Naive thymus-derived CD4-positive, alpha-beta T cell (primary cell): ENCODE measurements around the gene SLC22A1. TPM values are rescaled to one million over a fixed set of nuclear protein-coding genes. Genes with fewer than 3 reads are reported as not detected.

ENCODE experiments used
- ATAC-seq: fragments of 150-1000 bp; cut with Tn5 transposase; 2 replicates; pipeline ENCODE4 v1.10.0; 2021; ENCODE audit warnings: mild to moderate bottlenecking, moderate library complexity
- CTCF ChIA-PET: fragments of 350-600 bp; sonication (Branson Sonifier 250); formaldehyde crosslinking; loops from one replicate; lab custom pipeline; 2021; ENCODE audit warnings: antibody characterized with exemption; lab: Charles Lee
- POLR2A ChIA-PET: fragments of 350-600 bp; sonication (Branson Sonifier 250); formaldehyde crosslinking; loops from one replicate; lab custom pipeline; 2021; ENCODE audit warnings: antibody characterized with exemption, inconsistent platforms; lab: Charles Lee
- DNase-seq, 9 donors: peaks; one replicate each; pipeline versions ENCODE4 v3.0.0 to v3.0.0-alpha.2; 2020 to 2022; ENCODE audit warnings: mixed read lengths in 1 of 9
- H3K27ac ChIP-seq: one replicate; pipeline ENCODE4 v1.7.0; 2013; ENCODE audit warnings: mild to moderate bottlenecking, low read depth, low read length, moderate library complexity
- H3K27me3 ChIP-seq, 2 donors: one replicate each; pipeline ENCODE4 v1.7.0; 2013; ENCODE audit warnings: low read length in 2 of 2, mild to moderate bottlenecking in 2 of 2, moderate library complexity in 2 of 2; ENCODE audit not compliant: control insufficient read depth in 2 of 2, insufficient read depth in 2 of 2
- H3K36me3 ChIP-seq, 3 experiments: 1 replicate in 2 of 3; 2 replicates in 1 of 3; pipeline ENCODE4 v1.7.0; 2013; ENCODE audit warnings: low read length in 3 of 3, mild to moderate bottlenecking in 3 of 3, moderate library complexity in 1 of 3; ENCODE audit not compliant: insufficient read depth in 3 of 3, control insufficient read depth in 2 of 3
- H3K4me1 ChIP-seq, 2 donors: one replicate each; pipeline ENCODE4 v1.7.0; 2013; ENCODE audit warnings: low read length in 2 of 2, mild to moderate bottlenecking in 2 of 2, moderate library complexity in 1 of 2; ENCODE audit not compliant: control insufficient read depth in 2 of 2, insufficient read depth in 2 of 2
- H3K4me3 ChIP-seq: 2 replicates; pipeline ENCODE4 v1.7.0; 2013; ENCODE audit warnings: mild to moderate bottlenecking, low read length
- H3K9me3 ChIP-seq, 3 experiments: 1 replicate in 2 of 3; 2 replicates in 1 of 3; pipeline ENCODE4 v1.7.0; 2013; ENCODE audit warnings: low read length in 3 of 3; ENCODE audit not compliant: control insufficient read depth in 2 of 3
- H3K27ac Mint-ChIP-seq, 9 donors: one replicate each; pipeline ENCODE4 v1.8.0; 2020 to 2022; ENCODE audit warnings: mixed read lengths in 9 of 9, mild to moderate bottlenecking in 8 of 9, moderate library complexity in 5 of 9, inconsistent platforms in 2 of 9
- H3K27me3 Mint-ChIP-seq, 5 donors: one replicate each; pipeline ENCODE4 v1.8.0; 2021 to 2022; ENCODE audit warnings: mixed read lengths in 5 of 5, mild to moderate bottlenecking in 1 of 5
- H3K36me3 Mint-ChIP-seq, 5 donors: one replicate each; pipeline ENCODE4 v1.8.0; 2020 to 2022; ENCODE audit warnings: mixed read lengths in 5 of 5, mild to moderate bottlenecking in 3 of 5, inconsistent platforms in 1 of 5
- H3K4me1 Mint-ChIP-seq, 7 donors: one replicate each; pipeline ENCODE4 v1.8.0; 2020 to 2022; ENCODE audit warnings: mixed read lengths in 7 of 7, mild to moderate bottlenecking in 3 of 7, inconsistent platforms in 1 of 7
- H3K4me3 Mint-ChIP-seq, 10 donors: one replicate each; pipeline ENCODE4 v1.8.0; 2020 to 2022; ENCODE audit warnings: mild to moderate bottlenecking in 10 of 10, mixed read lengths in 10 of 10, moderate library complexity in 6 of 10, inconsistent platforms in 2 of 10
- H3K9me3 Mint-ChIP-seq, 11 donors: one replicate each; pipeline ENCODE4 v1.8.0; 2020 to 2022; ENCODE audit warnings: mixed read lengths in 11 of 11, mild to moderate bottlenecking in 4 of 11, inconsistent platforms in 1 of 11, moderate library complexity in 1 of 11
- intact Hi-C, 2 donors: fragments of 100-400 bp; cut with micrococcal nuclease; formaldehyde crosslinking; loops; one replicate each; pipeline ENCODE4 v1.15.1; 2023
- polyA plus RNA-seq, 2 donors: library from polyadenylated mRNA; unstranded; fragments of 300-500 nt; fragmentation: Illumina TruSeq; gene quantifications; one replicate each; pipeline ENCODE4 v1.2.3, GENCODE V29; 2021
- total RNA-seq, 6 experiments: library from RNA in 5 of 6; stranded (reverse) in 5 of 6; gene quantifications; 1 replicate in 5 of 6; 2 replicates in 1 of 6; pipeline ENCODE4 v1.2.3 and lab custom pipeline; 2021 to 2026

Gene SLC22A1
- total and polyA plus RNA-seq, 7 experiments from 2014 or later, result 0.39 to 2.2 (median 1.3) TPM; not detected in 3

- Histone ChIP-seq H3K9me3 (no peaks in the 10 kb centered on the region), H3K27ac (no peak overlapping the region), H3K36me3 (peaks cover 4 to 62% (median 4%) of the 10 kb centered on the region in 3 experiments), H3K4me3 (no peak overlapping the region), H3K4me1 (no peaks in the 10 kb centered on the region), H3K27me3 (no peaks in the 10 kb centered on the region)
- peaks cover 18 to 60% (median 34%) of the 10 kb centered on the region in 5 donors for H3K36me3 Mint-ChIP-seq
- H3K9me3 Mint-ChIP-seq, result no peaks in the 10 kb centered on the region
- peaks cover 0 to 27% (median 16%) of the 10 kb centered on the region in 7 donors for H3K4me1 Mint-ChIP-seq
- DNase-seq, result no peak
- ATAC-seq, result peak; percentile 32
- intact Hi-C loops, result no loop called here
- H3K27me3 Mint-ChIP-seq, result no peaks in the 10 kb centered on the region
- ChIA-PET CTCF (no interaction called here), POLR2A (no interaction called here)
- H3K4me3 Mint-ChIP-seq, result no peak overlapping the region
- H3K27ac Mint-ChIP-seq, result peak overlapping the region in 3 of 9 donors; percentile 20 to 75 (median 73)
Observed at GRCh38 chr6:160101277-160102205, 20.1 kb upstream of the SLC22A1 start.

GRCh38 chr6:160102399-160102798 is 19.2 kb upstream of the SLC22A1 start:
- DNase-seq, result no peak
- no peaks in the 10 kb centered on the region for H3K9me3 Mint-ChIP-seq
- Histone ChIP-seq H3K27me3 (no peaks in the 10 kb centered on the region), H3K27ac (no peak overlapping the region), H3K9me3 (no peaks in the 10 kb centered on the region), H3K36me3 (peaks cover 4 to 55% (median 4%) of the 10 kb centered on the region in 3 experiments), H3K4me1 (no peaks in the 10 kb centered on the region), H3K4me3 (no peak overlapping the region)
- intact Hi-C loops, result no loop called here
- peaks cover 0 to 27% (median 17%) of the 10 kb centered on the region in 7 donors for H3K4me1 Mint-ChIP-seq
- no peak overlapping the region for H3K4me3 Mint-ChIP-seq
- ChIA-PET CTCF (interaction anchor here (0.7 kb wide), 1 partner anchor 315 kb away, joined by 3 read pairs; no protein-coding TSS in a partner anchor), POLR2A (no interaction called here)
- no peaks in the 10 kb centered on the region for H3K27me3 Mint-ChIP-seq
- H3K27ac Mint-ChIP-seq, result no peak overlapping the region
- H3K36me3 Mint-ChIP-seq, result peaks cover 13 to 59% (median 31%) of the 10 kb centered on the region in 5 donors
- no peak for ATAC-seq

GRCh38 chr6:160102956-160103824 is 18.4 kb upstream of the SLC22A1 start:
- H3K4me3 ChIP-seq, result no peak overlapping the region
- H3K4me3 Mint-ChIP-seq, result no peak overlapping the region
- peaks cover 4 to 34% (median 22%) of the 10 kb centered on the region in 7 donors for H3K4me1 Mint-ChIP-seq
- H3K9me3 ChIP-seq, result no peaks in the 10 kb centered on the region
- no peaks in the 10 kb centered on the region for H3K27me3 Mint-ChIP-seq
- H3K27ac ChIP-seq, result no peak overlapping the region
- no peaks in the 10 kb centered on the region for H3K4me1 ChIP-seq
- ChIA-PET CTCF (interaction anchor here (0.7 kb wide), 1 partner anchor 316 kb away, joined by 3 read pairs; no protein-coding TSS in a partner anchor), POLR2A (no interaction called here)
- intact Hi-C loops, result loop anchor here (1.0 kb wide), 3 partner anchors 240 to 412 kb away; partner anchors contain the start of gene MRPL18 (in 1 of the 2)
- peak; percentile 55 for ATAC-seq
- peak overlapping the region in 2 of 9 donors; percentile 12 to 19 for H3K27ac Mint-ChIP-seq
- peak in 2 of 9 donors; percentile 5 to 20 for DNase-seq
- H3K36me3 ChIP-seq, result peaks cover 0 to 48% (median 4%) of the 10 kb centered on the region in 3 experiments
- H3K36me3 Mint-ChIP-seq, result peaks cover 11 to 57% (median 28%) of the 10 kb centered on the region in 5 donors
- no peaks in the 10 kb centered on the region for H3K27me3 ChIP-seq
- no peaks in the 10 kb centered on the region for H3K9me3 Mint-ChIP-seq

GRCh38 chr6:160103825-160104100 is 17.9 kb upstream of the SLC22A1 start:
- Histone ChIP-seq H3K4me1 (no peaks in the 10 kb centered on the region), H3K9me3 (no peaks in the 10 kb centered on the region), H3K4me3 (no peak overlapping the region), H3K36me3 (peaks cover 0 to 48% (median 4%) of the 10 kb centered on the region in 3 experiments), H3K27ac (no peak overlapping the region), H3K27me3 (no peaks in the 10 kb centered on the region)
- peak overlapping the region in 1 of 9 donors; percentile 34 for H3K27ac Mint-ChIP-seq
- POLR2A ChIA-PET, result no interaction called here
- peaks cover 5 to 34% (median 25%) of the 10 kb centered on the region in 7 donors for H3K4me1 Mint-ChIP-seq
- ATAC-seq (no peak), DNase-seq (no peak)
- CTCF ChIA-PET, result no interaction called here
- peaks cover 10 to 54% (median 27%) of the 10 kb centered on the region in 5 donors for H3K36me3 Mint-ChIP-seq
- no peaks in the 10 kb centered on the region for H3K27me3 Mint-ChIP-seq
- H3K9me3 Mint-ChIP-seq, result no peaks in the 10 kb centered on the region
- no peak overlapping the region for H3K4me3 Mint-ChIP-seq
- intact Hi-C loops, result loop anchor here (1.0 kb wide), 3 partner anchors 240 to 412 kb away; partner anchors contain the start of gene MRPL18 (in 1 of the 2)

GRCh38 chr6:160104821-160105517 is 16.6 kb upstream of the SLC22A1 start:
- ChIA-PET POLR2A (no interaction called here), CTCF (no interaction called here)
- Histone ChIP-seq H3K27me3 (no peaks in the 10 kb centered on the region), H3K4me1 (no peaks in the 10 kb centered on the region), H3K36me3 (peaks cover 0 to 48% (median 4%) of the 10 kb centered on the region in 3 experiments), H3K9me3 (no peaks in the 10 kb centered on the region), H3K4me3 (no peak overlapping the region), H3K27ac (no peak overlapping the region)
- H3K27me3 Mint-ChIP-seq, result no peaks in the 10 kb centered on the region
- H3K4me3 Mint-ChIP-seq, result no peak overlapping the region
- H3K27ac Mint-ChIP-seq, result peak overlapping the region in 5 of 9 donors; percentile 28 to 62 (median 34)
- no peaks in the 10 kb centered on the region for H3K9me3 Mint-ChIP-seq
- ATAC-seq (no peak), DNase-seq (no peak)
- H3K36me3 Mint-ChIP-seq, result peaks cover 10 to 51% (median 27%) of the 10 kb centered on the region in 5 donors
- peaks cover 9 to 33% (median 26%) of the 10 kb centered on the region in 7 donors for H3K4me1 Mint-ChIP-seq
- intact Hi-C loops, result no loop called here

GRCh38 chr6:160106010-160106409 is 15.6 kb upstream of the SLC22A1 start:
- no peak for ATAC-seq
- no peaks in the 10 kb centered on the region for H3K9me3 Mint-ChIP-seq

More at GRCh38 chr6:160106010-160106409, 15.6 kb upstream of the SLC22A1 start:
- H3K27ac ChIP-seq, result no peak overlapping the region
- peaks cover 0 to 48% (median 4%) of the 10 kb centered on the region in 3 experiments for H3K36me3 ChIP-seq
- no peak for DNase-seq
- no peaks in the 10 kb centered on the region for H3K9me3 ChIP-seq
- H3K27me3 ChIP-seq, result no peaks in the 10 kb centered on the region
- no peaks in the 10 kb centered on the region for H3K4me1 ChIP-seq
- Mint-ChIP-seq H3K27me3 (no peaks in the 10 kb centered on the region), H3K4me1 (peaks cover 9 to 33% (median 23%) of the 10 kb centered on the region in 7 donors), H3K27ac (peak overlapping the region in 1 of 9 donors; percentile 28), H3K36me3 (peaks cover 10 to 51% (median 29%) of the 10 kb centered on the region in 5 donors), H3K4me3 (no peak overlapping the region)
- ChIA-PET POLR2A (no interaction called here), CTCF (no interaction called here)
- H3K4me3 ChIP-seq, result no peak overlapping the region
- intact Hi-C loops, result no loop called here
